H1 (cell line): Measurements from ENCODE around the gene GRIA3. TPM values are rescaled to one million over a fixed set of nuclear protein-coding genes. Genes with fewer than 3 reads are reported as not detected.

Source experiments
- CTCF ChIA-PET: fragments of 300-600 bp; sonication (Branson Sonifier 250); formaldehyde crosslinking; loops from one replicate; lab custom pipeline; 2021; ENCODE audit not compliant: partially characterized antibody; lab: Charles Lee
- POLR2A ChIA-PET: fragments of 300-600 bp; sonication (Branson Sonifier 250); formaldehyde crosslinking; loops from one replicate; lab custom pipeline; 2021; ENCODE audit warnings: inconsistent platforms; ENCODE audit not compliant: partially characterized antibody; lab: Charles Lee
- DNase-seq, 2 experiments: peaks; one replicate each; pipeline versions ENCODE4 v3.0.0 to v3.0.0-alpha.2; 2010 to 2022; ENCODE audit warnings: low spot score in 2 of 2, low read depth in 1 of 2, mixed read lengths in 1 of 2
- FAIRE-seq: peaks from 2 replicates; lab custom pipeline; 2011; peaks lifted over from hg19 to GRCh38; lab: Jason Lieb, UNC
- H2AFZ ChIP-seq: 2 replicates; pipeline ENCODE4 v1.8.1; 2012; ENCODE audit warnings: low read length, inconsistent platforms
- H2AK5ac ChIP-seq: 2 replicates; pipeline ENCODE4 v1.6.1; 2013; ENCODE audit warnings: low read depth, low read length
- H2BK120ac ChIP-seq: replicated peaks from 2 replicates; pipeline ENCODE3; 2013; ENCODE audit warnings: low read depth, low read length, inconsistent platforms
- H2BK12ac ChIP-seq: 2 replicates; pipeline ENCODE4 v1.6.1; 2013; ENCODE audit warnings: low read depth, low read length
- H2BK15ac ChIP-seq: 2 replicates; pipeline ENCODE4 v1.6.1; 2013; ENCODE audit warnings: low read length
- H2BK20ac ChIP-seq: 2 replicates; pipeline ENCODE4 v1.6.1; 2013; ENCODE audit warnings: low read length
- H2BK5ac ChIP-seq: 2 replicates; pipeline ENCODE4 v1.6.1; 2013; ENCODE audit warnings: low read depth, low read length
- H3K14ac ChIP-seq: 2 replicates; pipeline ENCODE4 v1.6.1; 2013; ENCODE audit warnings: inconsistent platforms; ENCODE audit not compliant: insufficient read length
- H3K18ac ChIP-seq: 2 replicates; pipeline ENCODE4 v1.6.1; 2013; ENCODE audit warnings: low read length; ENCODE audit errors: extremely low read depth
- H3K23ac ChIP-seq: 2 replicates; pipeline ENCODE4 v1.6.1; 2013; ENCODE audit warnings: inconsistent platforms; ENCODE audit not compliant: insufficient read length
- H3K23me2 ChIP-seq: 2 replicates; pipeline ENCODE4 v1.6.1; 2013; ENCODE audit warnings: low read depth, low read length
- H3K27ac ChIP-seq: 2 replicates; pipeline ENCODE4 v1.6.1; 2011; ENCODE audit warnings: low read depth, low read length, inconsistent platforms
- H3K27me3 ChIP-seq, 4 experiments: replicated peaks in 1 of 4; 1 replicate in 1 of 4; 2 replicates in 3 of 4; pipeline versions ENCODE4 v1.6.1 to v1.8.1; 2011 to 2013; ENCODE audit warnings: low read length in 3 of 4, mild to moderate bottlenecking in 3 of 4, inconsistent platforms in 2 of 4, mixed read lengths in 2 of 4, moderate library complexity in 1 of 4; ENCODE audit not compliant: control insufficient read depth in 3 of 4, insufficient read depth in 3 of 4; ENCODE audit errors: extremely low read depth in 1 of 4
- H3K36me3 ChIP-seq, 4 experiments: 2 replicates each; pipeline versions ENCODE4 v1.6.1 to v1.8.1; 2011 to 2013; ENCODE audit warnings: mild to moderate bottlenecking in 4 of 4, low read length in 3 of 4, moderate library complexity in 2 of 4, control low read depth in 1 of 4, inconsistent platforms in 1 of 4; ENCODE audit not compliant: insufficient read depth in 4 of 4, control insufficient read depth in 2 of 4
- H3K4ac ChIP-seq: replicated peaks from 2 replicates; pipeline ENCODE3; 2013; ENCODE audit warnings: low read length, low read depth, mixed read lengths, inconsistent platforms; ENCODE audit not compliant: insufficient read length
- H3K4me1 ChIP-seq, 4 experiments: replicated peaks in 1 of 4; 1 replicate in 1 of 4; 2 replicates in 3 of 4; pipeline versions ENCODE4 v1.6.1 to v1.8.1; 2011 to 2013; ENCODE audit warnings: low read length in 3 of 4, inconsistent platforms in 2 of 4, mixed read lengths in 1 of 4; ENCODE audit not compliant: insufficient read depth in 4 of 4, control insufficient read depth in 3 of 4
- H3K4me2 ChIP-seq, 2 experiments: 2 replicates each; pipeline versions ENCODE4 v1.6.1 to v1.8.1; 2011 to 2013; ENCODE audit warnings: low read depth in 2 of 2, low read length in 2 of 2, control low read depth in 1 of 2, inconsistent platforms in 1 of 2, mild to moderate bottlenecking in 1 of 2; ENCODE audit not compliant: insufficient read depth in 1 of 2
- H3K4me3 ChIP-seq, 4 experiments: fragments of 200-600, 300-600 bp in 1 of 4; sonication (generic), shearing (Covaris generic), sonication (Bioruptor Twin) in 1 of 4; 2 replicates each; pipeline versions ENCODE4 v1.5.1 to v1.8.1; 2011 to 2016; ENCODE audit warnings: low read length in 4 of 4, low read depth in 3 of 4, control low read depth in 2 of 4, inconsistent platforms in 2 of 4, mild to moderate bottlenecking in 2 of 4, mixed read lengths in 1 of 4, moderate library complexity in 1 of 4; ENCODE audit not compliant: insufficient read depth in 2 of 4; ENCODE audit errors: extremely low read depth in 1 of 4
- H3K56ac ChIP-seq: replicated peaks from 2 replicates; pipeline ENCODE3; 2013; ENCODE audit warnings: low read depth, mild to moderate bottlenecking, mixed read lengths, low read length, inconsistent platforms; ENCODE audit not compliant: insufficient read length
- H3K79me1 ChIP-seq: 2 replicates; pipeline ENCODE4 v1.6.1; 2013; ENCODE audit warnings: low read depth, low read length, control low read depth
- H3K79me2 ChIP-seq, 2 experiments: 2 replicates each; pipeline versions ENCODE4 v1.6.1 to v1.8.1; 2012 to 2013; ENCODE audit warnings: low read length in 2 of 2, mild to moderate bottlenecking in 2 of 2, inconsistent platforms in 1 of 2; ENCODE audit not compliant: insufficient read depth in 2 of 2, control insufficient read depth in 1 of 2
- H3K9ac ChIP-seq, 4 experiments: replicated peaks in 1 of 4; 1 replicate in 1 of 4; 2 replicates in 3 of 4; pipeline versions ENCODE4 v1.6.1 to v1.8.1; 2011 to 2013; ENCODE audit warnings: low read depth in 3 of 4, low read length in 3 of 4, control low read depth in 2 of 4, mild to moderate bottlenecking in 2 of 4, moderate library complexity in 2 of 4, inconsistent platforms in 1 of 4; ENCODE audit errors: extremely low read depth in 1 of 4
- H3K9me3 ChIP-seq, 2 experiments: 2 replicates each; pipeline versions ENCODE4 v1.6.1 to v1.8.1; 2012 to 2013; ENCODE audit warnings: mild to moderate bottlenecking in 2 of 2, moderate library complexity in 2 of 2, control low read depth in 1 of 2, inconsistent platforms in 1 of 2, low read depth in 1 of 2, low read length in 1 of 2, mixed read lengths in 1 of 2; ENCODE audit not compliant: insufficient read depth in 2 of 2
- H4K20me1 ChIP-seq, 2 experiments: replicated peaks in 1 of 2; 2 replicates each; pipeline versions ENCODE3 to v1.8.1; 2011 to 2013; ENCODE audit warnings: inconsistent platforms in 2 of 2, low read length in 2 of 2, mild to moderate bottlenecking in 1 of 2; ENCODE audit not compliant: insufficient read depth in 2 of 2, control insufficient read depth in 1 of 2
- H4K5ac ChIP-seq: 2 replicates; pipeline ENCODE4 v1.6.1; 2013; ENCODE audit warnings: low read length, low read depth, mixed read lengths, inconsistent platforms; ENCODE audit not compliant: insufficient read length
- H4K8ac ChIP-seq: 2 replicates; pipeline ENCODE4 v1.8.0; 2013; ENCODE audit warnings: mild to moderate bottlenecking, moderate library complexity, low read length, inconsistent platforms; ENCODE audit not compliant: insufficient read depth; ENCODE audit errors: extremely low read depth
- H4K91ac ChIP-seq: replicated peaks from 2 replicates; pipeline ENCODE3; 2013; ENCODE audit warnings: low read length, mixed read lengths, inconsistent platforms; ENCODE audit not compliant: insufficient read length
- ATF3 ChIP-seq: IDR thresholded peaks from 2 replicates; pipeline ENCODE4 v1.6.1; 2011; ENCODE audit warnings: low read depth, mild to moderate bottlenecking, low read length; ENCODE audit not compliant: insufficient read depth
- BCL11A ChIP-seq, 2 experiments: IDR thresholded peaks; one replicate each; pipeline ENCODE4 v1.6.1; 2011; ENCODE audit warnings: low read depth in 2 of 2, low read length in 2 of 2, mild to moderate bottlenecking in 2 of 2
- CBX8 ChIP-seq: fragments of 300-800, 300-1000 bp; sonication (generic); IDR thresholded peaks from 2 replicates; pipeline ENCODE4 v1.7.1; 2016; ENCODE audit warnings: low read depth, low read length, borderline replicate concordance
- EGR1 ChIP-seq: IDR thresholded peaks from 2 replicates; pipeline ENCODE4 v1.6.1; 2011; ENCODE audit warnings: low read depth, low read length, borderline replicate concordance
- FOSL1 ChIP-seq: IDR thresholded peaks from 2 replicates; pipeline ENCODE4 v1.6.1; 2011; ENCODE audit warnings: mild to moderate bottlenecking, low read depth, low read length, moderate library complexity; ENCODE audit not compliant: insufficient read depth
- GTF2F1 ChIP-seq: IDR thresholded peaks from 2 replicates; pipeline ENCODE4 v1.6.1; 2012; ENCODE audit warnings: low read depth, low read length, improper control_type of control experiment, borderline replicate concordance
- KDM1A ChIP-seq: fragments of 200-600, 300-600 bp; sonication (generic); IDR thresholded peaks from 2 replicates; pipeline ENCODE4 v1.7.1; 2016; ENCODE audit warnings: mild to moderate bottlenecking, low read length, borderline replicate concordance
- NANOG ChIP-seq: IDR thresholded peaks from 2 replicates; pipeline ENCODE4 v1.6.1; 2011; ENCODE audit warnings: low read length, low read depth, mild to moderate bottlenecking, inconsistent platforms; ENCODE audit not compliant: insufficient read depth, poor library complexity, severe bottlenecking
- RAD21 ChIP-seq, 2 experiments: IDR thresholded peaks in 1 of 2; conservative IDR thresholded peaks in 1 of 2; 2 replicates each; pipeline ENCODE4 v1.6.1; 2011; ENCODE audit warnings: low read depth in 2 of 2, low read length in 2 of 2, improper control_type of control experiment in 1 of 2, inconsistent platforms in 1 of 2, mild to moderate bottlenecking in 1 of 2, moderate library complexity in 1 of 2
- SUZ12 ChIP-seq: fragments of 200-600 bp; sonication (generic); IDR thresholded peaks from 2 replicates; pipeline ENCODE4 v1.6.1; 2012; ENCODE audit warnings: mild to moderate bottlenecking, inconsistent platforms, low read length, moderate library complexity, mixed read lengths
- WGBS, 2 experiments: shearing (Covaris generic) in 1 of 2; methylation state at CpG; one replicate each; pipeline versions ENCODE4 v1.1.6 to v1.1.7; 2013 to 2015; ENCODE audit warnings: low lambda C conversion rate in 2 of 2, mixed read lengths in 2 of 2, inconsistent platforms in 1 of 2, low coverage in 1 of 2, missing lambda C conversion rate in 1 of 2; ENCODE audit not compliant: insufficient replicate concordance in 2 of 2, insufficient coverage in 1 of 2, insufficient read length in 1 of 2; ENCODE audit errors: extremely low coverage in 1 of 2, missing lambda C conversion rate in 1 of 2; 5-methylcytosine and 5-hydroxymethylcytosine counted together
- polyA plus RNA-seq, 7 experiments: library from polyadenylated mRNA; depleted of rRNA in 3 of 7; stranded (reverse) in 5 of 7; unstranded in 2 of 7; fragments of >200 nt in 5 of 7; fragments of 200-250 nt in 2 of 7; gene quantifications; 1 replicate in 5 of 7; 2 replicates in 1 of 7; 4 replicates in 1 of 7; pipeline versions ENCODE4 v1.2.1 to v1.2.3, GENCODE V29; 2011 to 2013; ENCODE audit warnings: missing spikeins in 2 of 7, mixed read lengths in 2 of 7
- total RNA-seq: library from RNA; stranded (reverse); fragmentation: NEBNext Ultra II Directional; extraction: Animal tissue kit (Norgen Biotek cat#: 25700); gene quantifications from 2 replicates; pipeline ENCODE4 v1.2.1, GENCODE V29; 2021
- TF ChIP-seq, protein P1 (sequence below): IDR thresholded peaks from 2 replicates; pipeline ENCODE4 v1.6.1; 2012; ENCODE audit warnings: inconsistent platforms

GRIA3 gene
- total and polyA plus RNA-seq, 2 of the 8 experiments (the other 6 are each of a cell fraction or from before 2014, with no cell fraction given) = 2.6 to 3.0 TPM

DNA sequence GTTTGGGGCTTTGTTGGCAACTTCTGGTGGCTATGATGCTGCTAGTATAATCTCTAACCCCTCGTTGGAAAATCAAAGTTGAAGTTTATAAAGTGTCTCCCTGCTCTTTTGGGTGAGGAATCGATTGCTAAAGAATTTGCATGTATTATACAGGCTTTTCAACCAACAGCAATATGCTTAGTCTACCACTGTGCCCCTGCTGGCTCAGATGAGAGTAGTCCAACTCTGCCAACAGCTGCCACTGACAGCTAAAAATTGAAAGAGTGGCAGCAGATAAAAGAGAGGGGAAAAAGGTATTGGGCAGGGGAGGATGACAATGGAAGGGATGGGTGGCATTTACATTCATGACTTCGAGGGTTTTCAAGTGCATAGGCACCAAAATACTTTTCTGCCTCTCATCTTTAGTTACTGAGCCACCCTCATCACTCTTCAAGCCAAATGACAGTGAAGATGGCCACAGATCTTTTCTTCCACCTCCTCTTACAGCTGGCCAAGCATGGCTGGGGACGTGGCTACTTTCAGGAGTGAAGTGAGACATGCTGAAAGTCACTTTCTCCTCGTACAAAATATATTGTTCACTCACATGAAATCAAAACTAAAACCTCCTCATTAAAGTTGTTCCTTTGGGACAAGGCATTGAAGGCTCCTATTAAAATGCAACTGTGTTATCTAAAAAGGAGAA, 2.7 kb upstream of the GRIA3 start:
- Histone ChIP-seq H3K4ac (no peak overlapping the region), H3K23me2 (peaks cover 11% of the 10 kb centered on the region; the same call in 1 of the 2 replicates), H3K9me3 (no peaks in the 10 kb centered on the region), H2BK120ac (no peak overlapping the region), H3K14ac (no peak overlapping the region), H3K4me3 (no peak overlapping the region), H2AK5ac (no peak overlapping the region), H3K27me3 (peaks cover 0 to 11% (median 6%) of the 10 kb centered on the region in 4 experiments; a peak in 3 of 7 replicates), H3K4me1 (peaks cover 0 to 4% (median 1%) of the 10 kb centered on the region in 4 experiments; a peak in 2 of 7 replicates), H3K79me2 (no peaks in the 10 kb centered on the region), H2BK12ac (no peak overlapping the region), H3K4me2 (no peak overlapping the region), H3K9ac (no peak overlapping the region), H2AFZ (no peak overlapping the region), H3K18ac (no peak overlapping the region), H2BK15ac (no peak overlapping the region), H4K91ac (no peak overlapping the region), H4K8ac (no peak overlapping the region), H3K36me3 (no peaks in the 10 kb centered on the region), H2BK20ac (no peak overlapping the region), H3K56ac (no peak overlapping the region), H2BK5ac (no peak overlapping the region), H4K5ac (no peak overlapping the region), H3K27ac (no peak overlapping the region), H4K20me1 (no peaks in the 10 kb centered on the region), H3K23ac (no peak overlapping the region), H3K79me1 (no peaks in the 10 kb centered on the region)
- CTCF ChIA-PET = interaction anchor here (0.7 kb wide), 1 partner anchor 9 kb away, joined by 3 read pairs; no protein-coding TSS in a partner anchor
- 80% methylated on average over 3 of the region's 5 CpGs; no CpG with 5 or more reads in 1 of the 2 experiments for WGBS, 2 experiments
- DNase-seq (no peak), FAIRE-seq (no peak)
- POLR2A ChIA-PET = no interaction called here
- TF ChIP-seq GTF2F1 (no peak), ATF3 (no peak), FOSL1 (no peak), CBX8 (no peak), NANOG (no peak), SUZ12 (no peak), EGR1 (no peak), KDM1A (no peak), BCL11A (IDR thresholded peaks at IDR 0.05; ENCODE audit: low read depth in 2 of 2, low read length in 2 of 2) (no peak), RAD21 (IDR thresholded peaks at IDR 0.05 in 1 of 2, conservative IDR thresholded peaks at IDR 0.05 in 1 of 2; ENCODE audit: low read depth in 2 of 2, low read length in 2 of 2) (no peak)
- TF ChIP-seq, protein P1, sequence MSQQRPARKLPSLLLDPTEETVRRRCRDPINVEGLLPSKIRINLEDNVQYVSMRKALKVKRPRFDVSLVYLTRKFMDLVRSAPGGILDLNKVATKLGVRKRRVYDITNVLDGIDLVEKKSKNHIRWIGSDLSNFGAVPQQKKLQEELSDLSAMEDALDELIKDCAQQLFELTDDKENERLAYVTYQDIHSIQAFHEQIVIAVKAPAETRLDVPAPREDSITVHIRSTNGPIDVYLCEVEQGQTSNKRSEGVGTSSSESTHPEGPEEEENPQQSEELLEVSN = no peak
